Mononuclear cell (primary cell): Measurements from ENCODE around the gene GPR75. TPM values are rescaled to one million over a fixed set of nuclear protein-coding genes. Genes with fewer than 3 reads are reported as not detected.
"Not testable (repeated sequence)": the region's sequence is repeated elsewhere in the genome, so short reads cannot be mapped to it uniquely, and the experiment has no call there.

ENCODE experiments used
- H3K27me3 ChIP-seq: 2 replicates; pipeline ENCODE4 v1.6.0; 2011; ENCODE audit warnings: low read length, control low read depth; ENCODE audit not compliant: insufficient read depth
- H3K4me1 ChIP-seq: 2 replicates; pipeline ENCODE4 v1.5.1; 2011; ENCODE audit warnings: mild to moderate bottlenecking, low read length, control low read depth; ENCODE audit not compliant: insufficient read depth
- H3K4me3 ChIP-seq: 2 replicates; pipeline ENCODE4 v1.5.1; 2011; ENCODE audit warnings: mild to moderate bottlenecking, low read length, moderate library complexity
- H3K9me3 ChIP-seq: 2 replicates; pipeline ENCODE4 v1.5.1; 2011; ENCODE audit warnings: low read depth, mild to moderate bottlenecking, control low read depth, low read length
- total RNA-seq: library from RNA; depleted of rRNA; stranded (reverse); fragments of >200 nt; gene quantifications from one replicate; pipeline ENCODE4 v1.2.3, GENCODE V29; 2012

Gene GPR75
- total RNA-seq, 1 donor = 3.3 TPM

DNA sequence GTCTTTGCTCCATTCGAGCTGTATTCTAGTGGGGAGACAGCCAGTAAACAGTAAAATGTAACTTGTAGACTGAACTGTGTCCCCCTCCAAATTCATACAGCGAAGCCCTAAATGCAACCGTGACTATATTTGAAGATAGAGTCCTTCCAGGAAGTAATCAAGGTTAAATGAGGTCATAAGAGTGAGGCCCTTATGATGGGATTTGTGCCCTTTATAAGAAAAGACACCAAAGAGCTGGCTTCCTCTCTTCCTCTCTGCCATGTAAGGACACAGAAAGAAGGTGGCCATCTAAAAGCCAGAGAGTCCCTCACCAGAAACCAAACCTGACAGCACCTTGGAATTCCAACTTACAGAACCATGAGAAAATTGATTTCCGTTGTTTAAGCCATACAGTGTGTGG lies 31.4 kb downstream of the GPR75 start:
- Histone ChIP-seq H3K4me1 (no peaks in the 10 kb centered on the region), H3K4me3 (no peak overlapping the region), H3K27me3 (no peaks in the 10 kb centered on the region), H3K9me3 (no peaks in the 10 kb centered on the region)

DNA sequence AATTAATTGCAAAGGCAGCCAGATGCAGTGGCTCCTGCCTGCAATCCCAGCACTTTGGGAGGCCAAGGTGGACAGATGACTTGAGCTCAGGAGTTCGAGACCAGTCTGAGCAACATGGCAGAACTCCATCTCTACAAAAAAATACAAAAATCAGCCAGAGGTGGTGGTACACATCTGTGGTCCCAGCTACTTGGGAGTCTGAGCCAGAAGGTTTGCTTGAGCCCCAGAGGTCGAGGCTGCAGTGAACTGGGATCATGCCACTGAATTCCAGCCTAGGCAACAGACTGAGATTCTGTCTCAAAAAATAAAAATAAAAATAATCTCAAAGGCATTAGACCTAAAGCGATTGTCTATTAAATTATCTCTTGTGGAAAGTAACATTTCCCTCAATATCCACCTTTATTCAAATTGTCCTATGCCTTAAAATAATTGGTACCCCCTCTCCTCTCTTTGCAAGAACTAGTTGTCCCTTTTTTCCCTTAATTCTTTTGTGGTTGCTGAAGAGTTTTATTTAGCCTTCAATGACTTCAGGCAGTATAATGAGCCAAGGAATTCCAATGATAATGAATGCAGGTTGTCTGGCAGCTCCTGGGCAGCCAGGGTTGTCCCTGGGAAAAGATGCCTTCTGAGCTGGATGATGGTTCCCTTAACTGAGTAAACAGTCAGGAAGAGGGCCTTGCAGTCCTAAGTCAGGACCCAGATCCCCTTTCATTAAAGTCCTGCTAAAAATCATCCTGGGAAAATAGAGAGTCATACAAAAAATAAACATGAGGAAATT lies 32.2 kb downstream of the GPR75 start:
- H3K9me3 ChIP-seq = no peaks in the 10 kb centered on the region
- H3K4me1 ChIP-seq = no peaks in the 10 kb centered on the region
- H3K27me3 ChIP-seq = no peaks in the 10 kb centered on the region
- H3K4me3 ChIP-seq = no peak overlapping the region

DNA sequence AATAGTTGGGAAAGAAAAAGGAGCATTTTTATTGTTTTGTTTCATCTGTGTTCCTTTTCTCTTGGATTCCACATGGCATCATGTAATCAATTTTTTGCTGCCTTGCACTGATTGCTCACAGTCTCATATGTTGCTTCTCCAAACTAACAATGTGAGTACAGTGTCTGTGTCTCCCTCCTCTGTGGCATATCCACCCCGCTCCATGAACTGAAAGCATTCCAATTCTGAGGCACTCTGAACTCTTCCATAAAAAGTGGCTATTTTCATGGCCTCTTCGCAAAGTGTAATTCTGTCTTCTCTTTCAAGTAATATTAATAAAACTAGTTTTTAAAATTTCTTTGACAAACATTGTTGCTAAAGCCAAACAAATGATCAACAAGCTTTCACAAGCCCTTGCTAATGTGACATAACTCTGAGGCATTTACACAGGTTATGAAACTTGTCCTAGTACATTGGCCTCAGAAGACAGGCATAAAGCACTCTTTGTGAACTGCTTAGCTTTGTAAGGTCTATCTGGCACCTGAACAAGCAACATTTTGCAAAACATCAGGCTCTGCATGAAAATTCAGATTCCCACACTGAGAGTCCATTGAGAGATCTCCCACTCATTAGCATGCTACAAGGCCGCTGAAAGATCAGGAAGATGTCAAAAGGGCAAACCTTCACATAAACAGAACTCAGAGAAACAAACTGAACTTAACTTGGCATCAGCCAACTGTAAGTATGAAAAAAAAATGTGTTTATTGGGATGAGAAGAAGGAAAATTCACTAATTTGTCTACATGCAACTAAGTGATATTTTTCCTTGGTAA lies 33.0 kb downstream of the GPR75 start:
- Histone ChIP-seq H3K27me3 (no peaks in the 10 kb centered on the region), H3K4me1 (no peaks in the 10 kb centered on the region), H3K4me3 (no peak overlapping the region)

DNA sequence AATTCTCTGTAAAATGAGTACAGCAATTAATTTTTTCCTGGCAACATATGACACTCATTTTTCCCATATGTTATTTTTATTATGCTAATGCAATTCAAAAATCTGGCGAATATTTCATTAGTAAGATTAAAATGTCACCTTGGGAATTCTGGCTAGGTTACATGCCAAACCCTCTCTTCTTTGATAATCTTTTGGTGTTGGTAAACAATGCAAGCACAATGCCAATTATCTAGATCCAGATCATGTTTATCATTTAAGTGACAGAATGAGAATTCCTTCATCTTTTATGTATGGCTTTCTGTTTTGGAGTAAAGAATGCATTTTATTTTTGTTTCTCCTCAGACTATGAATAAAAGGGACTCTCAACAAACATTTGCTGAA lies 33.7 kb downstream of the GPR75 start:
- no peaks in the 10 kb centered on the region for H3K9me3 ChIP-seq
- no peak overlapping the region for H3K4me3 ChIP-seq
- no peaks in the 10 kb centered on the region for H3K4me1 ChIP-seq
- H3K27me3 ChIP-seq = no peaks in the 10 kb centered on the region

More for the DNA sequence above, 33.0 kb downstream of the GPR75 start:
- no peaks in the 10 kb centered on the region for H3K9me3 ChIP-seq

DNA sequence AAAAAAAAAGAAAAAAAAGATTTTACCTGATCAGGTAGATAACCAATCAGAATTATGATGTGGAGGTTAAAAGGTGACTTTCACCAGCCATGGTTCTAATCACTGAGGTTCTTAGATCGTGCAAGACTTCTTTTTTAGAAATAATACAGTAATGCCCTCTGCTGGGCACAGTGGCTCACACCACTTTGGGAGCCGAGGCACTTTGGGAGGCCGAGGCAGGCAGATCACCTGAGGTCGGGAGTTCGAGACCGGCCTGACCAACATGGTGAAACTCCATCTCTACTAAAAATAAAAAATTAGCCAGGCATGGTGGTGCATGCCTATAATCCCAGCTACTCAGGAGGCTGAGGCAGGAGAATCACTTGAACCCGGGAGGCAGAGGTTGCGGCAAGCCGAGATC lies 36.1 kb downstream of the GPR75 start:
- not testable (repeated sequence) for H3K4me1 ChIP-seq, H3K9me3 ChIP-seq, H3K27me3 ChIP-seq, H3K4me3 ChIP-seq

DNA sequence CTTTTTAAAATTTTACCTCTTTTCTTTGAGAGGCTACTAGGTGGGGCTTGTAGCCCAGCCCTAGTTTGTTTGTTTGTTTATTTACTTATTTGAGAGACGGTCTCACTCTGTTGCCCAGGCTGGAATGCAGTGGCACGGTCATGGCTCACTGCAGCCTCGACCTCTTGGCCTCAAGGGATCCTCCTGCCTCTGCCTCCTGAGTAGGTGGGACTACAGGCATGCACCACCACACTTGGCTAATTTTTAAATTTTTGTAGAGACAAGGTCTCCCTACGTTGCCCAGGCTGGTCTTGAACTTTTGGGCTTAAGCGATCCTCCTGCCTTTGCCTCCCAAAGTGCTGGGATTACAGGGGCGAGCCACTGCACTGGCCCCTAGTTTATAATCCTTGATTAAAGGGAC lies 38.0 kb downstream of the GPR75 start:
- H3K4me3 ChIP-seq = no peak overlapping the region
- no peaks in the 10 kb centered on the region for H3K4me1 ChIP-seq
- no peaks in the 10 kb centered on the region for H3K27me3 ChIP-seq
- H3K9me3 ChIP-seq = no peaks in the 10 kb centered on the region

DNA sequence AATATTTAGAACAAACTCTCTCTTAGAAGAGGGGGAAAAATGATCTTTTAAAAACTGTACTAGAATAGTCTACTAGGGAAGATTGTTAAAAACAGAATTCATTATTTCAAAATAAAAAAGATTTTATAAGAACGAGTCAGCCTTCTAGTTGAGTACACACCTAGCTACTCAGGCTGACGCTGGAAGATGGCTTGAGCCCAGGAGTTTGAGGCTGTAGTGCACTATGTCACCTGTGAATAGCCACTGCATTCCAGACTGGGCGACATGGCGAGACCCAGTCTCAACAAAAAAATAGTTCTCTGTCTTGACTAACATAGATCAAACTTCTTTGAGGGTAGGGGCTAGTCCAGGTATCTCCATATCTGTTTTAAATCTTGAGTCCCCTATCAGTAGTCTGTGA lies 39.1 kb downstream of the GPR75 start:
- Histone ChIP-seq H3K9me3 (no peaks in the 10 kb centered on the region), H3K4me1 (no peaks in the 10 kb centered on the region), H3K4me3 (no peak overlapping the region), H3K27me3 (no peaks in the 10 kb centered on the region)

DNA sequence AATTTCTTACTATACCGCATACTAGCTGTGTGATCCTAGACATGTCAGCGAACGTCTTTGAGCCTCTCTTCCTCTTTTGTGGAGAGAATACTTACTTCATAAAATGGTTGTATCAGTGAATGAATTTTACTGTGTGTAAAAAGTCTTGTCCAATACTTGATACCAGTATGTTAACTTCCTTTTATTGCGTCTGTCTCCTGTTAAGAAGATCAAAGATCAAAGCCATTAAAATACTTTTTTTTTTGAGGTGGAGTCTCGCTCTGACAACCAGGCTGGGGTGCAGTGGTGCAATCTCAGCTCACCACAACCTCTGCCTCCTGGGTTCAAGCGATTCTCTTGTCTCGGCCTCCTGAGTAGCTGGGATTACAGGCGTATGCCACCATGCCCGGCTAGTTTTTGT lies 39.7 kb downstream of the GPR75 start:
- no peaks in the 10 kb centered on the region for H3K4me1 ChIP-seq
- H3K27me3 ChIP-seq = no peaks in the 10 kb centered on the region
- no peak overlapping the region for H3K4me3 ChIP-seq
- H3K9me3 ChIP-seq = no peaks in the 10 kb centered on the region

DNA sequence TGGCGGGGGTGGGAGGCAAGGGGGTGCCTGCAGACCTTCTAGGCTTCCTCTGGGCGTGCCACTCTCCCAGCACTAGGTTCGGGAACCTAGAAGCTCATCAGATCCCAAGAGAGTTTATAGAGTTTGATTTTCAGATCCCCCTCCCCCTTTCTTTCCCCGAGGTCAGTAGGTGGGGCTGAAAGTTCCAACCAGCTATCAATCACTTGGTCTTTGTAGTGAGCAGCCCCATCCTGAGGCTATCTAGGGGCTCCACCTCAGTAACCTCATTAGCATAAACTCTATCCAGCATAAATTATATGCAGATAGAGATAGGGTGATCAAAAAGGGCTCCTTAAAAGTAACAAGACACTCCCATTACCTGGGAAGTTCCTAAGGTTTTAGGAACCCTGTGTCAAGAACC lies 40.1 kb downstream of the GPR75 start:
- no peak overlapping the region for H3K4me3 ChIP-seq
- H3K27me3 ChIP-seq = no peaks in the 10 kb centered on the region
- no peaks in the 10 kb centered on the region for H3K9me3 ChIP-seq
- H3K4me1 ChIP-seq = no peaks in the 10 kb centered on the region

DNA sequence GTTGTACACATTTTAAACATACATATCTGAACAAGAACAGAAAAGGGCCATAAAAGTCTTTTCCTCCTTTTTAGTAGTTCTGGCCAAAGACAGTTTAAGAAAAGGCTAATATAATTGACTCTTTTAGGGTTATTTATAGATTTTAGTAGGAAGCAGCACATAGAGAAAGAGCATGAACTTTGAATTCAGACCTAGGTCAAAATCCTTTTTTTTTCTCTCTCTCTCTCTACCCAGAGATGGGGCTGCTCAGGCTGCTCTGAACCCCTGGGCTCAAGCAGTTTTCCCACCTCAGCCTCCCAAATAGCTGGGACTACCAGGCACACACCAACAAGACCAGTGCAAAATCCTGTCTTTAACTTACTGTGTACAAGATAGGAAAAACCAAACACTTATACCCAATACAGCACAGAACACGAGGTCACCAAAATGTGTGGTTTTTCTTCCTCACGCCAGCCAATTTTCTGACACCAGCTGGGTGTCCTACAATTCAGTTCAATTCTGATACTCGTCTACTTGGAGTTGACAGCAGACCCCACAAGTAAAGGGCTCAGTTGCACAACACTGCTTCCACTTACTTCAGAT lies 40.8 kb downstream of the GPR75 start:
- H3K9me3 ChIP-seq = no peaks in the 10 kb centered on the region
- no peaks in the 10 kb centered on the region for H3K27me3 ChIP-seq
- H3K4me1 ChIP-seq = no peaks in the 10 kb centered on the region
- H3K4me3 ChIP-seq = no peak overlapping the region

DNA sequence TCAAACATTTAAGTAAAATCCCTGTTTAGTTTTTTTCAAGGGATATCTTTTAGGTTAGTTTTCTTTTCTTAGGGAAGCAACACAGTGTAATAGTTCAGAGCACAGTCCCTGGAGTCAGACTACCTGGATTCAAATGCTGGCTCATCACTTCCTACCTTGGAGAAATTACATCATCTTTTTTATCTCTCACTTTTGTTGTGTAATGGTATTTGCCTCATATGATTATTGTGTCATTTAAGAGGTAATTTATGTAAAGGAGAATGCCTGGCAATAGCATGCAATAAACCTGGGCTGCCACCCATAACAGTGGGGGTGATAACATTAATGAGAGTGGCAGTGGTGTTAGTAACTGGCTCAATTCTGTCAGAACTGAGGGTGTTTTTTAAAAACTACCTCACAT lies 46.6 kb downstream of the GPR75 start:
- H3K27me3 ChIP-seq = no peaks in the 10 kb centered on the region
- no peak overlapping the region for H3K4me3 ChIP-seq
- no peaks in the 10 kb centered on the region for H3K9me3 ChIP-seq
- no peaks in the 10 kb centered on the region for H3K4me1 ChIP-seq

DNA sequence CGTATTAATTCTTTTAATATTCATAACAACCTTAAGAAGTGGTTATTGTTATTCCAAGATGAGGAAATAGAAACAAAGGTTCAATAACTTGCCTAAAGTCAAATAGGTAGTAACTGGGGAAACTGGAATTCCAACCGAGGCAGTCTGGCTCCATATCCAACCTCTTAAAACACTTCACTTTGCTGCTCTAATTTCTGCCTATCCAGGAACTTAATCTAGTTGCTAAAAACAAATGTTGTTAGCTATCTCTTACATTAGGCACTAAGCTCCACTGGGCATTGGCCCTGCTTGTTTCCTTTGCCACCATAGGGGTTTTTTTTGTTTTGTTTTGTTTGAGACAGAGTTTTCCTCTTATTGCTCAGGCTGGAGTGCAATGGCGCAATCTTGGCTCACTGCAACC lies 48.2 kb downstream of the GPR75 start:
- no peaks in the 10 kb centered on the region for H3K4me1 ChIP-seq
- H3K9me3 ChIP-seq = no peaks in the 10 kb centered on the region
- no peak overlapping the region for H3K4me3 ChIP-seq

More for the DNA sequence above, 48.2 kb downstream of the GPR75 start:
- H3K27me3 ChIP-seq = no peaks in the 10 kb centered on the region

Other genes starting within 250 kb of the GPR75 start
- gene CHAC2, start 92.2 kb downstream of the GPR75 start, total RNA-seq = 0.52 TPM
- gene ASB3, start 73.0 kb downstream of the GPR75 start, total RNA-seq = 33.7 TPM
- gene ERLEC1, start 72.9 kb downstream of the GPR75 start, total RNA-seq = 27.3 TPM
- 141 TPM for gene PSME4, start 111.0 kb upstream of the GPR75 start, total RNA-seq